Body of pancreas (tissue), 4 donors: ENCODE measurements around the gene SPOCK1. TPM values are rescaled to one million over a fixed set of nuclear protein-coding genes. Genes with fewer than 3 reads are reported as not detected.

Experiments
- ATAC-seq: fragments of 150-250 bp; one replicate; pipeline ENCODE4 v1.9.1; 2016
- DNase-seq, 4 donors: peaks; one replicate each; pipeline ENCODE4 v3.0.0-alpha.2; 2019
- H3K27ac ChIP-seq, 4 donors: fragments of 200-600 bp; sonication (generic); 1 replicate in 3 of 4; 2 replicates in 1 of 4; pipeline versions ENCODE4 v1.5.1 to v1.6.1; 2016 to 2019; ENCODE audit warnings: mild to moderate bottlenecking in 1 of 4, mixed read lengths in 1 of 4, moderate library complexity in 1 of 4
- H3K27me3 ChIP-seq, 2 donors: fragments of 200-600 bp; sonication (generic); one replicate each; pipeline ENCODE4 v1.6.0; 2016; ENCODE audit warnings: mild to moderate bottlenecking in 1 of 2
- H3K36me3 ChIP-seq, 2 donors: fragments of 200-600 bp; sonication (generic); replicated peaks in 1 of 2; 2 replicates each; pipeline ENCODE4 v1.5.1; 2016; ENCODE audit warnings: low read depth in 2 of 2; ENCODE audit not compliant: insufficient read depth in 1 of 2
- H3K4me1 ChIP-seq: fragments of 200-600 bp; sonication (generic); one replicate; pipeline ENCODE4 v1.6.0; 2016
- H3K4me3 ChIP-seq, 2 donors: fragments of 200-600 bp; sonication (generic); 1 replicate in 1 of 2; 2 replicates in 1 of 2; pipeline ENCODE4 v1.5.1; 2016 to 2019
- H3K9me3 ChIP-seq, 3 donors: fragments of 200-600 bp; sonication (generic); 1 replicate in 2 of 3; 2 replicates in 1 of 3; pipeline ENCODE4 v1.5.1; 2016
- CTCF ChIP-seq, 7 experiments: fragments of 450-650 bp in 4 of 7; fragments of 200-600 bp in 3 of 7; sonication (generic) in 3 of 7; IDR thresholded peaks; one replicate each; pipeline ENCODE4 v1.5.1; 2016 to 2019; ENCODE audit warnings: antibody characterized with exemption in 7 of 7
- POLR2A ChIP-seq, 3 donors: fragments of 450-650 bp; IDR thresholded peaks; one replicate each; pipeline ENCODE4 v1.6.1; 2016; ENCODE audit warnings: antibody characterized with exemption in 3 of 3, mild to moderate bottlenecking in 2 of 3
- WGBS, 2 donors: methylation state at CpG; one replicate each; pipeline ENCODE4 v1.1.5; 2017; 5-methylcytosine and 5-hydroxymethylcytosine counted together
- intact Hi-C: fragments of 100-400 bp; cut with DNase I; formaldehyde crosslinking; loops from one replicate; pipeline ENCODE4 v1.15.1; 2023
- total RNA-seq, 2 donors: library from RNA; depleted of rRNA; stranded (reverse); fragments of >200 nt; gene quantifications; one replicate each; pipeline ENCODE4 v1.1.0, GENCODE V29; 2016

Gene SPOCK1
- total RNA-seq, 2 donors from 2014 or later: 22.4 to 30.6 TPM

- H3K4me1 ChIP-seq: peaks cover 37% of the 10 kb centered on the region
- 85 to 95% methylated on average over 2 of the region's 2 CpGs for WGBS, 2 donors
- no peaks in the 10 kb centered on the region for H3K36me3 ChIP-seq
- ATAC-seq (no peak), DNase-seq (no peak)
- no peaks in the 10 kb centered on the region for H3K27me3 ChIP-seq
- no peak overlapping the region for H3K4me3 ChIP-seq
- intact Hi-C loops: loop anchor here (5.0 kb wide), 1 partner anchor 187 kb away; no protein-coding TSS in a partner anchor
- peak overlapping the region in 1 of 4 donors; percentile 75 for H3K27ac ChIP-seq
- H3K9me3 ChIP-seq: no peaks in the 10 kb centered on the region
- TF ChIP-seq POLR2A (IDR thresholded peaks at IDR 0.05) (no peak), CTCF (IDR thresholded peaks at IDR 0.05) (no peak)
Observed at GRCh38 chr5:137315109-137315508, 184.0 kb downstream of the SPOCK1 start.

DNA sequence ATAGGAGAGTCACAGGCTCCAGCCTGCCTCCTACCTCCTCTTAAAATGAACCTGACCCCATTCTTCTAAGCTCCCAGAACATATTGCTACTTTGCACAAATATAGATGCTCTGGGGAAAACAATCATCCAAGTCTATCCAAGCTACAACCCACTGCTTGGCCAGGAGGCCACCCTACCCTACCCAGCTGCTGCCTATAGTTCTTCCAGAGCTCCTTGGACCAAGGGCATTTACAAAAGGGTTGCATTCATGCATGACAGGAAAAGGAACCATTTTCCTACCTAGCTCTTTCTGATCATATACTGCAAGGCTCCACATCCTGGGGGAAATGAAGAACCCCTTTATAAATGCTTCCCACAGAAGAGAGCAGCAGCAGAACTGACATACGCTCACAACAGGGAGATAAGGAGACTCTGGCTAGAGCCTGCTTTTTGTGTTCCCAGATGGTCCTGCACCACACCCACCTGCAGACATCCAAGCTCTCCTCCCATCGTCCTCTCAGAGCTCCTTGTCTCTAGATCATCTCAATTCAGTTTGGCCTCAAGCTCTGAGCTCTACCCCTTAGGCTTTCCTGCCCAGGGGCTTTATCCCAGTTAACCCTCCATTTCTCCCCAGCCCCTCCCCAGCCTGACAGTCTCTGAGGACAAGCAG is 185.5 kb downstream of the SPOCK1 start:
- Histone ChIP-seq H3K27me3 (no peaks in the 10 kb centered on the region), H3K27ac (no peak overlapping the region), H3K36me3 (no peaks in the 10 kb centered on the region), H3K4me1 (peaks cover 35% of the 10 kb centered on the region), H3K9me3 (no peaks in the 10 kb centered on the region), H3K4me3 (no peak overlapping the region)
- 80 to 91% methylated on average over 2 of the region's 2 CpGs for WGBS, 2 donors
- DNase-seq (no peak), ATAC-seq (no peak)
- intact Hi-C loops: no loop called here
- TF ChIP-seq POLR2A (IDR thresholded peaks at IDR 0.05) (no peak), CTCF (IDR thresholded peaks at IDR 0.05) (no peak)

DNA sequence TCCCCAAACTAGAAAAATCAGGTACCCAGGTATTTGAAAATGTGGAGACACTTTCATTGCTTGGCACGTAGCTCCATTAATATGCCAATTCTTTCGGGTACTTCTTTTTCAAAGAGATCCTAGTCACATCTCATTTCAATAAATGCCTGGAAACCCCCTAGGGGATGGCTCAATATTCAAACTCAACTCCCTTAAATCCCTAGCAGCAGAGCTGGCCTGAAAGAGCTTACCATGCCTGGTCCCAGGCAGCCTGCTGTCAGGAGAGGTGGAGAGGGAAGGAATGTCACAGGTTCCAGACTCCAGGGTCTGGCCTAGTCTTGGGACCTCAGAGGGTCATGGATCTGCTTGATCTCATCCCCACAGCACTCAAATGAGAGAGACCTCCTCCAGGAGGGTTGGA is 187.1 kb downstream of the SPOCK1 start:
- Histone ChIP-seq H3K27me3 (no peaks in the 10 kb centered on the region), H3K4me1 (peaks cover 32% of the 10 kb centered on the region), H3K36me3 (no peaks in the 10 kb centered on the region), H3K27ac (no peak overlapping the region), H3K9me3 (no peaks in the 10 kb centered on the region), H3K4me3 (no peak overlapping the region)
- intact Hi-C loops: no loop called here
- ATAC-seq (no peak), DNase-seq (no peak)
- TF ChIP-seq CTCF (IDR thresholded peaks at IDR 0.05) (no peak), POLR2A (IDR thresholded peaks at IDR 0.05) (no peak)
- 90 to 91% methylated on average over 2 of the region's 2 CpGs for WGBS, 2 donors

- Histone ChIP-seq H3K27me3 (no peaks in the 10 kb centered on the region), H3K27ac (no peak overlapping the region), H3K36me3 (no peaks in the 10 kb centered on the region), H3K9me3 (no peaks in the 10 kb centered on the region), H3K4me3 (no peak overlapping the region), H3K4me1 (peaks cover 14% of the 10 kb centered on the region)
- no peak for DNase-seq
- no peak for ATAC-seq
- intact Hi-C loops: no loop called here
- TF ChIP-seq POLR2A (IDR thresholded peaks at IDR 0.05) (no peak), CTCF (IDR thresholded peaks at IDR 0.05) (no peak)
- 75 to 89% methylated on average over 5 of the region's 5 CpGs for WGBS, 2 donors
Observed at GRCh38 chr5:137310051-137310730, 188.9 kb downstream of the SPOCK1 start.
